ENCODE data around the gene ADAMTS7.
A peak's percentile ranks its signal among the peaks of the same experiment; 100 is the strongest.

Gene ADAMTS7

DNA sequence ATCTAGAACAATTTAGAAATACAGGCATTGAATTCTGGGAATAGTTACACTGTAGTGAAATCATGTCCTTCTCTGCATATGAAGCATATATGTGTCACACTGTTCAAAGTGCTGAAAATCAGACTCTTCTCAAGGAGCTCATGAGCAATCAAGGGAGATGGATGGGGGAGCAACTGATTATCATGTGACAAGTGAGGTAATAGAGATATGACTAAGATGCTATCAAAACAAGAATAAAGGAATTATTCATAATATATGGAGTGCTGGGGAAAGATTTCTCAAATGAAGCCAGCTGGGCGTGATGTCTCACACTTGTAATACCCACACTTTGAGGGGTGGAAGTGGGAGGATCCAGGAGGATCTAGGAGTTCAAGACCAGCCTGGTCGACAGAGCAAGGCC is 95.3 kb downstream of the ADAMTS7 start:
- DNase-seq: no peak

GRCh38 chr15:78715434-78715833 is 95.8 kb downstream of the ADAMTS7 start:
- DNase-seq: no peak

DNA sequence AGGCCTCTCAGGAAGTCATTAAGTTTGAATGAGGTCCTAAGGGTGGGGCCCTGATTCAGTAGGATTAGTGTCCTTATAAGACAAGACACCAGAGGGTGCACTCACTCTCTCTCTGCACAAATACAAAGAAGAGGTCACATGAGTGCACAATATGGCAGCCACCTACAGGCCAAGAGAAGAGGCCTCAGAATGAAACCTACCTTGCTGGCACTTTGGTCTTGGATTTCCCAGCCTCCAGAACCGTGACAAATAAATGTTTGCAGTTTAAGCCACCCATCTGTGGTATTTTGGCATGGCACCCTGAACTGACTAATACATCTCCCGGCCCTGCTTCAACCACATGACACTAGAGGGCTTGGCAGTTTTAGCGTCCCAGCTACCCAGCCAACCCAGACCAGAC is 96.4 kb downstream of the ADAMTS7 start:
- DNase-seq: no peak

GRCh38 chr15:78712797-78713515 is 98.3 kb downstream of the ADAMTS7 start:
- peak; percentile 43 for DNase-seq

GRCh38 chr15:78711638-78712037 is 99.6 kb downstream of the ADAMTS7 start:
- DNase-seq: no peak

DNA sequence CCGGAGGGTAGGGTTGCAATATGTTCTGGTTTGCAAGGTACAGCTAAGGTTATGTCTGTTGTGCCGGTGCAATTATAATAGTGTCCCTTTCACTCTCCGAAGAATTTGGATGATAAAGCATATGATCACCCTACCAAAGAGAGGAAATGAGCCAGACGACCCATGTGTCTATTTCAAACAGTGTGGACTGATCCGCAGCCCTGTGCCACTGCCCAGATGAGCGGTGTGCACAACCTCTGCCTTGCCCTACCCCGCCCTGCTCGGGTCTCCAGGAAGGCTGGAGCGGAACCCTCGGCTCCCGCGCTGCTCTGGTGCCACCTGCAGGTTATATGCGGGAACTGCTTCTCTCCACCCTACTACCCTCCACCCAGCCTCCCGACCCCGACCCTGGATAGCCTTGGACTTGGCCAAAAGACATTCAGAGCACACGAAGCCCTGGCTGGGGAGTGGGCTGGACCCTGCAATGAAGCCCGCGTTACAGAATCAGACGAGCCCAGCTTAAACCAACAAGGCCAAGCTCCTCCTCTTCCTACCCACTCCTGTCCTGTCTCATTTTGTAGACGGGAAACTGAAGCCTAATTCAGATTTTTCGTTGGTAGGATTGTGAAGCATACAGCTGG is 101.9 kb downstream of the ADAMTS7 start:
- DNase-seq: no peak
